ENCODE measurements around the gene PARP8.
"Not testable (repeated sequence)": the region's sequence is repeated elsewhere in the genome, so short reads cannot be mapped to it uniquely, and the experiment has no call there.

DNA sequence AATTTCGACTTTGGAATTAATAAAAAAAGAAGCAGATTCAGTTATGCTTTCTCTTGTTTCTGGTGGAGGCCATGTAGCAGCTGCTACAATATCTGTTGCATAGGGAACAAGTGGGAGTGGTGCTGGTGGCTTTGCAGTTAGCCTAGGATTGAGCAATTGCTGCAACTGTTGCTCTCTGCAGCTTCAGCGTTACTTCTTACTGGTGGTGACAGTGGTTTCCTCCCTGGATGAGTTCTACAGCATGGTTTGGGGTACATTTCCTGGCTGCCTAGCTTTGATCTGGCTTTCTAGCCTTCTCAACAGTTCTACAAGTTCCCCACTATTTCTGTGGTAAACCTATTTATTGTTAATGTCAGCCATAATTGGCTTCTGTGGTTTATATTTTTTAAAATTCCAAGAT, 31.6 kb upstream of the PARP8 start:
- TF ChIP-seq, protein P1, sequence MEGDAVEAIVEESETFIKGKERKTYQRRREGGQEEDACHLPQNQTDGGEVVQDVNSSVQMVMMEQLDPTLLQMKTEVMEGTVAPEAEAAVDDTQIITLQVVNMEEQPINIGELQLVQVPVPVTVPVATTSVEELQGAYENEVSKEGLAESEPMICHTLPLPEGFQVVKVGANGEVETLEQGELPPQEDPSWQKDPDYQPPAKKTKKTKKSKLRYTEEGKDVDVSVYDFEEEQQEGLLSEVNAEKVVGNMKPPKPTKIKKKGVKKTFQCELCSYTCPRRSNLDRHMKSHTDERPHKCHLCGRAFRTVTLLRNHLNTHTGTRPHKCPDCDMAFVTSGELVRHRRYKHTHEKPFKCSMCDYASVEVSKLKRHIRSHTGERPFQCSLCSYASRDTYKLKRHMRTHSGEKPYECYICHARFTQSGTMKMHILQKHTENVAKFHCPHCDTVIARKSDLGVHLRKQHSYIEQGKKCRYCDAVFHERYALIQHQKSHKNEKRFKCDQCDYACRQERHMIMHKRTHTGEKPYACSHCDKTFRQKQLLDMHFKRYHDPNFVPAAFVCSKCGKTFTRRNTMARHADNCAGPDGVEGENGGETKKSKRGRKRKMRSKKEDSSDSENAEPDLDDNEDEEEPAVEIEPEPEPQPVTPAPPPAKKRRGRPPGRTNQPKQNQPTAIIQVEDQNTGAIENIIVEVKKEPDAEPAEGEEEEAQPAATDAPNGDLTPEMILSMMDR (conservative IDR thresholded peaks at IDR 0.05), result not testable (repeated sequence)
- not testable (repeated sequence) for TF ChIP-seq ZFX (IDR thresholded peaks at IDR 0.05)

Measured in C4-2B (cell line).